Esophagus muscularis mucosa (tissue), 3 donors: ENCODE data around the gene ABCG5.

Experiments
- POLR2A ChIP-seq: fragments of 450-650 bp; IDR thresholded peaks from one replicate; pipeline ENCODE4 v1.6.1; 2017; ENCODE audit warnings: antibody characterized with exemption, moderate library complexity, mild to moderate bottlenecking, low read depth
- TF ChIP-seq, protein P1 (sequence below), 3 experiments: fragments of 200-600 bp in 2 of 3; fragments of 450-650 bp in 1 of 3; sonication (generic) in 2 of 3; IDR thresholded peaks; one replicate each; pipeline ENCODE4 v1.5.1; 2017 to 2019; ENCODE audit warnings: antibody characterized with exemption in 3 of 3, mild to moderate bottlenecking in 2 of 3, moderate library complexity in 1 of 3

DNA sequence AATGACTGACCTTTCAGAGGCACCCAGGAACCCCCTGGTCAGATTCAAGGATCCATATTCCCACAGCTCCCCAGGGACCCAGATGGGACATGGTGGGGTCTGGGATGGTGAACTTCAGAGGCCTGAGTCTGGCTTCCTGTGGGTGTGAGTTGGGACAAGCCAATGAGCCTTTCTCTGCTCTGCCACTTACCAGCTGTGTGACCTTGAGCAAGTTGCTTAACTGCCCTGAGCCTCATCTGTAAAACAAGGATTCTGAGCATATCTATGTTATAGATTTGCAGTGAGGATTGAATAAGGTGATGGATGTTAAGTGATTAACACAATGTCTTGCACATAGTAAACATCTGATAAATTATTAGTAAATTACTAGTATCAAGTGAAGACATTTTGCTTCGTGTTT, 6.5 kb upstream of the ABCG5 start:
- no peak for TF ChIP-seq POLR2A
- TF ChIP-seq, protein P1, sequence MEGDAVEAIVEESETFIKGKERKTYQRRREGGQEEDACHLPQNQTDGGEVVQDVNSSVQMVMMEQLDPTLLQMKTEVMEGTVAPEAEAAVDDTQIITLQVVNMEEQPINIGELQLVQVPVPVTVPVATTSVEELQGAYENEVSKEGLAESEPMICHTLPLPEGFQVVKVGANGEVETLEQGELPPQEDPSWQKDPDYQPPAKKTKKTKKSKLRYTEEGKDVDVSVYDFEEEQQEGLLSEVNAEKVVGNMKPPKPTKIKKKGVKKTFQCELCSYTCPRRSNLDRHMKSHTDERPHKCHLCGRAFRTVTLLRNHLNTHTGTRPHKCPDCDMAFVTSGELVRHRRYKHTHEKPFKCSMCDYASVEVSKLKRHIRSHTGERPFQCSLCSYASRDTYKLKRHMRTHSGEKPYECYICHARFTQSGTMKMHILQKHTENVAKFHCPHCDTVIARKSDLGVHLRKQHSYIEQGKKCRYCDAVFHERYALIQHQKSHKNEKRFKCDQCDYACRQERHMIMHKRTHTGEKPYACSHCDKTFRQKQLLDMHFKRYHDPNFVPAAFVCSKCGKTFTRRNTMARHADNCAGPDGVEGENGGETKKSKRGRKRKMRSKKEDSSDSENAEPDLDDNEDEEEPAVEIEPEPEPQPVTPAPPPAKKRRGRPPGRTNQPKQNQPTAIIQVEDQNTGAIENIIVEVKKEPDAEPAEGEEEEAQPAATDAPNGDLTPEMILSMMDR (IDR thresholded peaks at IDR 0.05) = no peak
